Endothelial cell of umbilical vein (primary cell): Measurements from ENCODE around the gene PRKG1. TPM values are rescaled to one million over a fixed set of nuclear protein-coding genes. Genes with fewer than 3 reads are reported as not detected.

Experiments
- BruUV-seq: library from RNA; stranded (reverse); fragments of 400-500 nt; replicated peaks from 2 replicates; lab custom pipeline; 2021; lab: Mats Ljungman, UMichigan
- CTCF ChIA-PET: fragments of 300-600, 350-600 bp; sonication (Branson Sonifier 250); formaldehyde crosslinking; loops from one replicate; lab custom pipeline; 2021; ENCODE audit warnings: antibody characterized with exemption, inconsistent platforms; lab: Charles Lee
- POLR2A ChIA-PET: fragments of 300-600, 350-600 bp; sonication (Branson Sonifier 250); formaldehyde crosslinking; loops from one replicate; lab custom pipeline; 2021; ENCODE audit warnings: antibody characterized with exemption, inconsistent platforms; lab: Charles Lee
- DNase-seq: peaks from one replicate; pipeline ENCODE4 v3.0.0-alpha.2; 2011; ENCODE audit warnings: low read depth, low spot score
- FAIRE-seq: peaks from 2 replicates; lab custom pipeline; 2011; peaks lifted over from hg19 to GRCh38; lab: Jason Lieb, UNC
- H2AFZ ChIP-seq: 2 replicates; pipeline ENCODE4 v1.6.0; 2012; ENCODE audit warnings: low read depth, low read length, control low read depth, inconsistent platforms
- H3K27ac ChIP-seq: 2 replicates; pipeline ENCODE4 v1.5.1; 2011; ENCODE audit warnings: low read depth, mild to moderate bottlenecking, control low read depth, low read length, moderate library complexity; ENCODE audit not compliant: insufficient read depth
- H3K27me3 ChIP-seq, 2 experiments: 2 replicates each; pipeline versions ENCODE4 v1.6.0 to v1.6.1; 2011; ENCODE audit warnings: low read length in 2 of 2, mixed read lengths in 1 of 2; ENCODE audit not compliant: control insufficient read depth in 2 of 2, insufficient read depth in 2 of 2
- H3K36me3 ChIP-seq, 2 experiments: 2 replicates in 1 of 2; 3 replicates in 1 of 2; pipeline ENCODE4 v1.5.1; 2011; ENCODE audit warnings: low read length in 2 of 2, mild to moderate bottlenecking in 1 of 2, moderate library complexity in 1 of 2; ENCODE audit not compliant: control insufficient read depth in 2 of 2, insufficient read depth in 2 of 2; ENCODE audit errors: extremely low read depth in 1 of 2
- H3K4me1 ChIP-seq: 3 replicates; pipeline ENCODE4 v1.5.1; 2011; ENCODE audit warnings: mild to moderate bottlenecking, low read length; ENCODE audit not compliant: control insufficient read depth, insufficient read depth; ENCODE audit errors: extremely low read depth
- H3K4me2 ChIP-seq: 2 replicates; pipeline ENCODE4 v1.6.1; 2011; ENCODE audit warnings: low read length, control low read depth, mixed read lengths; ENCODE audit not compliant: insufficient read depth
- H3K4me3 ChIP-seq, 3 experiments: fragments of 200-600 bp in 1 of 3; sonication (generic), shearing (Covaris generic) in 1 of 3; replicated peaks in 1 of 3; 2 replicates each; pipeline ENCODE4 v1.5.1; 2011 to 2016; ENCODE audit warnings: control low read depth in 3 of 3, low read length in 3 of 3, mild to moderate bottlenecking in 2 of 3, inconsistent platforms in 1 of 3, low read depth in 1 of 3, moderate library complexity in 1 of 3; ENCODE audit not compliant: insufficient read depth in 1 of 3
- H3K79me2 ChIP-seq: 2 replicates; pipeline ENCODE4 v1.6.0; 2012; ENCODE audit warnings: low read length, inconsistent platforms; ENCODE audit not compliant: control insufficient read depth, insufficient read depth
- H3K9ac ChIP-seq: replicated peaks from 2 replicates; pipeline ENCODE3; 2011; ENCODE audit warnings: low read length, control low read depth; ENCODE audit not compliant: insufficient read depth; ENCODE audit errors: extremely low read depth
- H3K9me1 ChIP-seq: replicated peaks from 3 replicates; pipeline ENCODE4 v1.6.0; 2011; ENCODE audit warnings: mild to moderate bottlenecking, low read length; ENCODE audit not compliant: control insufficient read depth, insufficient read depth; ENCODE audit errors: extremely low read depth
- H3K9me3 ChIP-seq: replicated peaks from 2 replicates; pipeline ENCODE4 v1.5.1; 2012; ENCODE audit warnings: low read length, inconsistent platforms; ENCODE audit not compliant: control insufficient read depth, insufficient read depth
- H4K20me1 ChIP-seq: replicated peaks from 2 replicates; pipeline ENCODE3; 2011; ENCODE audit warnings: mild to moderate bottlenecking, low read length; ENCODE audit not compliant: control insufficient read depth, insufficient read depth; ENCODE audit errors: extremely low read depth
- CTCF ChIP-seq, 2 donors: IDR thresholded peaks; 1 replicate in 1 of 2; 2 replicates in 1 of 2; pipeline ENCODE4 v1.5.1; 2011; ENCODE audit warnings: low read length in 2 of 2, mild to moderate bottlenecking in 2 of 2, moderate library complexity in 2 of 2, control low read depth in 1 of 2, inconsistent platforms in 1 of 2, low read depth in 1 of 2; ENCODE audit not compliant: insufficient read depth in 1 of 2; ENCODE audit errors: extremely low read depth in 1 of 2
- EZH2 ChIP-seq: IDR thresholded peaks from 2 replicates; pipeline ENCODE4 v1.6.1; 2012; ENCODE audit warnings: borderline replicate concordance, low read depth, mild to moderate bottlenecking, moderate library complexity, low read length, inconsistent platforms; ENCODE audit not compliant: severe bottlenecking
- FOS ChIP-seq: IDR thresholded peaks from 2 replicates; pipeline ENCODE4 v1.6.1; 2011; ENCODE audit warnings: mild to moderate bottlenecking, low read length, moderate library complexity, borderline replicate concordance; ENCODE audit not compliant: insufficient read depth
- GATA2 ChIP-seq: IDR thresholded peaks from 2 replicates; pipeline ENCODE4 v1.7.0; 2011; ENCODE audit warnings: low read depth, mild to moderate bottlenecking, moderate library complexity, mixed read lengths, low read length; ENCODE audit not compliant: insufficient read length, insufficient read depth
- JUN ChIP-seq: IDR thresholded peaks from 2 replicates; pipeline ENCODE4 v1.6.1; 2011; ENCODE audit warnings: borderline replicate concordance, low read depth; ENCODE audit not compliant: insufficient read length, insufficient read depth
- MAX ChIP-seq: IDR thresholded peaks from 2 replicates; pipeline ENCODE4 v1.6.1; 2011; ENCODE audit not compliant: insufficient read depth, insufficient read length
- MYC ChIP-seq: IDR thresholded peaks from one replicate; pipeline ENCODE4 v1.6.1; 2011; ENCODE audit warnings: mild to moderate bottlenecking, low read depth, low read length
- POLR2A ChIP-seq: IDR thresholded peaks from 2 replicates; pipeline ENCODE4 v1.6.1; 2012; ENCODE audit warnings: low read depth, mild to moderate bottlenecking, control low read depth, low read length
- POLR2AphosphoS5 ChIP-seq: IDR thresholded peaks from 2 replicates; pipeline ENCODE4 v1.6.1; 2012; ENCODE audit warnings: low read depth, mild to moderate bottlenecking, control low read depth, low read length, moderate library complexity; ENCODE audit not compliant: insufficient read depth
- dilution Hi-C: fragments of 300-500 bp; cut with MboI; formaldehyde crosslinking; loops from one replicate; pipeline ENCODE4 v1.15.0; 2019; ENCODE audit warnings: low sequenced_read_pairs; ENCODE audit not compliant: extremely low pct_ligation_motif_present
- intact Hi-C: fragments of 100-400 bp; cut with micrococcal nuclease; formaldehyde crosslinking; loops from one replicate; pipeline ENCODE4 v1.10.0; 2022
- polyA plus RNA-seq, 4 experiments: library from polyadenylated mRNA; depleted of rRNA in 3 of 4; stranded (reverse) in 3 of 4; unstranded in 1 of 4; fragments of >200 nt; gene quantifications; 2 replicates each; pipeline versions ENCODE4 v1.2.1 to v1.2.3, GENCODE V29; 2011 to 2012; ENCODE audit warnings: missing spikeins in 1 of 4
- total RNA-seq: library from RNA; stranded (reverse); gene quantifications from 2 replicates; pipeline ENCODE4 v1.2.3, GENCODE V29; 2021

Gene PRKG1
- total and polyA plus RNA-seq, 2 donors (not counting 3 experiments of a cell fraction or from before 2014, with no cell fraction given), result 0.01 to 0.18 TPM

- Histone ChIP-seq H2AFZ (no peak overlapping the region), H3K27ac (no peak overlapping the region), H3K4me2 (no peak overlapping the region), H3K4me3 (no peak overlapping the region), H3K79me2 (no peaks in the 10 kb centered on the region), H3K9me3 (no peaks in the 10 kb centered on the region), H3K36me3 (no peaks in the 10 kb centered on the region), H3K4me1 (no peaks in the 10 kb centered on the region), H3K27me3 (no peaks in the 10 kb centered on the region), H3K9ac (no peak overlapping the region), H4K20me1 (no peaks in the 10 kb centered on the region), H3K9me1 (no peaks in the 10 kb centered on the region)
- DNase-seq (no peak), FAIRE-seq (no peak)
- ChIA-PET CTCF (no interaction called here), POLR2A (no interaction called here)
- dilution Hi-C loops, result no loop called here
- TF ChIP-seq POLR2A, result no peak
- no peak for TF ChIP-seq FOS
- TF ChIP-seq JUN, result no peak
- no peak for TF ChIP-seq MAX
- TF ChIP-seq CTCF (IDR thresholded peaks at IDR 0.05; ENCODE audit: extremely low read depth in 1 of 2, insufficient read depth in 1 of 2, low read depth in 1 of 2, low read length in 2 of 2), result no peak
- no peak for TF ChIP-seq POLR2AphosphoS5
- TF ChIP-seq GATA2, result no peak
- no peak for TF ChIP-seq MYC
- no peak for TF ChIP-seq EZH2
- BruUV-seq, result no TSS peak
- intact Hi-C loops, result no loop called here
Observed at GRCh38 chr10:51312817-51313216, 238.5 kb downstream of the PRKG1 start.
